ENCODE results near the gene MRPS24. TPM values are rescaled to one million over a fixed set of nuclear protein-coding genes. Genes with fewer than 3 reads are reported as not detected.
A peak's percentile ranks its signal among the peaks of the same experiment; 100 is the strongest.

The MRPS24 gene
- 10 to 100 TPM; 53.6 to 55.4 TPM for total RNA-seq
- 100 to 1,000 TPM; 112 TPM for polyA plus RNA-seq
- long read RNA-seq, donor 1, transcript MRPS24-204 (4 exons, 729 nt): minor isoform, 10 of 39 reads
- long read RNA-seq, donor 1, transcript MRPS24-201 (4 exons, 707 nt): major isoform, 21 of 39 reads
- long read RNA-seq, donor 1, partial matches to known transcripts: 3 of 39 reads
- long read RNA-seq, donor 1, other reads (novel, unspliced or antisense): 0 of 39 reads
- long read RNA-seq, donor 2, transcript MRPS24-201 (4 exons, 707 nt): major isoform, 15 of 17 reads
- long read RNA-seq, donor 2, partial matches to known transcripts: 0 of 17 reads
- long read RNA-seq, donor 2, other reads (novel, unspliced or antisense): 0 of 17 reads

- intact Hi-C loops (cut with DNase I): loop anchor here in 1 of 2 donors (2.0 to 5.0 kb wide), 2 partner anchors 33 to 58 kb away; partner anchors contain the start of gene UBE2D4
- Histone ChIP-seq H3K4me1 (ENCODE audit: control insufficient read depth in 1 of 2, insufficient read depth in 2 of 2, low read length in 2 of 2) (no peaks in the 10 kb centered on the region), H3K27me3 (ENCODE audit: control insufficient read depth in 1 of 2, insufficient read depth in 2 of 2, low read length in 1 of 2) (no peaks in the 10 kb centered on the region), H3K27ac (ENCODE audit: low read depth in 1 of 2, low read length in 2 of 2) (peak within 1 kb of the TSS; percentile 76 to 88), H3K36me3 (ENCODE audit: control insufficient read depth in 1 of 2, insufficient read depth in 2 of 2, low read length in 1 of 2) (peaks cover 0 to 4% of the 10 kb centered on the region in 2 donors), H3K4me3 (ENCODE audit: low read length in 2 of 2) (peak within 1 kb of the TSS; percentile 87 to 89), H3K9me3 (ENCODE audit: control insufficient read depth, low read length) (no peaks in the 10 kb centered on the region)
- WGBS, 2 donors: 0 to 1% methylated on average over 79 to 81 of the region's 81 CpGs
- DNase-seq (peak; percentile 96 to 98), ATAC-seq (ENCODE audit: low FRiP score) (peak; percentile 98)
Observed at GRCh38 chr7:43869006-43869866, at the start of gene MRPS24. Gene MRPS24 (minus strand): TSS chr7:43869517. CDS start chr7:43869495, 22 bp downstream.

GRCh38 chr7:43915907-43916306, 46.6 kb upstream of the MRPS24 start:
- intact Hi-C loops (cut with DNase I): no loop called here

GRCh38 chr7:43914795-43915194, 45.5 kb upstream of the MRPS24 start:
- Histone ChIP-seq H3K27ac (ENCODE audit: low read depth in 1 of 2, low read length in 2 of 2) (no peak overlapping the region), H3K36me3 (ENCODE audit: control insufficient read depth in 1 of 2, insufficient read depth in 2 of 2, low read length in 1 of 2) (no peaks in the 10 kb centered on the region), H3K9me3 (ENCODE audit: control insufficient read depth, low read length) (no peaks in the 10 kb centered on the region), H3K4me1 (ENCODE audit: control insufficient read depth in 1 of 2, insufficient read depth in 2 of 2, low read length in 2 of 2) (no peaks in the 10 kb centered on the region), H3K4me3 (ENCODE audit: low read length in 2 of 2) (no peak overlapping the region), H3K27me3 (ENCODE audit: control insufficient read depth in 1 of 2, insufficient read depth in 2 of 2, low read length in 1 of 2) (no peaks in the 10 kb centered on the region)
- 86 to 88% methylated on average over 5 of the region's 5 CpGs for WGBS, 2 donors
- DNase-seq: no peak
- intact Hi-C loops (cut with DNase I): no loop called here
- no peak for ATAC-seq (ENCODE audit: low FRiP score)

More at GRCh38 chr7:43915907-43916306, 46.6 kb upstream of the MRPS24 start:
- no peak for DNase-seq
- Histone ChIP-seq H3K4me1 (ENCODE audit: control insufficient read depth in 1 of 2, insufficient read depth in 2 of 2, low read length in 2 of 2) (no peaks in the 10 kb centered on the region), H3K36me3 (ENCODE audit: control insufficient read depth in 1 of 2, insufficient read depth in 2 of 2, low read length in 1 of 2) (no peaks in the 10 kb centered on the region), H3K4me3 (ENCODE audit: low read length in 2 of 2) (no peak overlapping the region), H3K27me3 (ENCODE audit: control insufficient read depth in 1 of 2, insufficient read depth in 2 of 2, low read length in 1 of 2) (no peaks in the 10 kb centered on the region), H3K9me3 (ENCODE audit: control insufficient read depth, low read length) (no peaks in the 10 kb centered on the region), H3K27ac (ENCODE audit: low read depth in 1 of 2, low read length in 2 of 2) (no peak overlapping the region)
- no peak for ATAC-seq (ENCODE audit: low FRiP score)
- 93 to 95% methylated on average over 5 of the region's 5 CpGs for WGBS, 2 donors

DNA sequence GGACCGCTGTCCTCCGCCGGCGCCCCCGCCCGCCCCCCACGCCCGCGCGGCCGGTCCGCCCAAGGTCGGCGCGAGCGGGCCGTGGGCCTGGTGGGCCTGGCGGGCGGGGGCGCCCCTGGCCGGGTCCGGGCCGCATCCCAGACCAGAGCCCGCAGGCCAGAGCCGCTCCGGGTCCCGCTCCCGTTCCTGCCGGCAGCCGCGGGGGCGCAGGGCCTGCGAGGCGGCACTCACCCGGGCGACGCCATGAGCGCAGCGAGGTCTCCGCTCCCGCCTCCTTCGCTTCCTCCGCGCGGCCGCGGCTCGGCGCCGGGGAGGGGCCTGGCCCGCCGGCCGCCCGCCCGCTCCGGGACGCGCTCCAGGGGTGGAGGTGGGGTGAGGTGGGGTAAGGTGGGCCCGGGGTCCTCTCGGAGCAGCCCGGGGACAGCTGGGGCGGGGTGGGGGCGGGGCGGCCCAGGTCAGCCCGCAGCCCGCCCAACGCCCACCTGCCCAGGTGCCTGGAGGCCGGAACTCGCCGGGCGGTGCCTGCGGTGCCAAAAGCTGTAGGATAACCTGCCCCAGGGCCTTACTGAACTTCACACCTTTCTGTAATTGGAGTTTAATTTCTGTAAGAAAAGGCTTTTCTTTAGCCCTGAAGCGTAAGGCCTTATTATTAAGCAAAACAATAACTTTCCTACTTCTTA, 37.2 kb upstream of the MRPS24 start, which contains the start of gene URGCP:
Gene URGCP (minus strand): TSS at position 266 of the 680 bp plus-strand sequence. CDS start 21 bp downstream, at position 245.
- peak; percentile 68 to 88 for DNase-seq
- WGBS, 2 donors: 0% methylated on average over 11 to 73 of the region's 73 CpGs
- H3K4me3 ChIP-seq (ENCODE audit: low read length in 2 of 2): peak within 1 kb of the TSS; percentile 96 to 99
- H3K9me3 ChIP-seq (ENCODE audit: control insufficient read depth, low read length): no peaks in the 10 kb centered on the region
- peak; percentile 70 for ATAC-seq (ENCODE audit: low FRiP score)
- H3K27me3 ChIP-seq (ENCODE audit: control insufficient read depth in 1 of 2, insufficient read depth in 2 of 2, low read length in 1 of 2): no peaks in the 10 kb centered on the region
- H3K4me1 ChIP-seq (ENCODE audit: control insufficient read depth in 1 of 2, insufficient read depth in 2 of 2, low read length in 2 of 2): no peaks in the 10 kb centered on the region
- intact Hi-C loops (cut with DNase I): no loop called here
- H3K36me3 ChIP-seq (ENCODE audit: control insufficient read depth in 1 of 2, insufficient read depth in 2 of 2, low read length in 1 of 2): no peaks in the 10 kb centered on the region
- peak within 1 kb of the TSS; percentile 91 to 97 for H3K27ac ChIP-seq (ENCODE audit: low read depth in 1 of 2, low read length in 2 of 2)

- peak overlapping the region; percentile 91 to 97 for H3K27ac ChIP-seq (ENCODE audit: low read depth in 1 of 2, low read length in 2 of 2)
- H3K9me3 ChIP-seq (ENCODE audit: control insufficient read depth, low read length): no peaks in the 10 kb centered on the region
- H3K4me1 ChIP-seq (ENCODE audit: control insufficient read depth in 1 of 2, insufficient read depth in 2 of 2, low read length in 2 of 2): no peaks in the 10 kb centered on the region
- WGBS, 2 donors: 0 to 1% methylated on average over 40 to 43 of the region's 43 CpGs
- no peaks in the 10 kb centered on the region for H3K27me3 ChIP-seq (ENCODE audit: control insufficient read depth in 1 of 2, insufficient read depth in 2 of 2, low read length in 1 of 2)
- DNase-seq: peak in 1 of 2 donors; percentile 76
- H3K36me3 ChIP-seq (ENCODE audit: control insufficient read depth in 1 of 2, insufficient read depth in 2 of 2, low read length in 1 of 2): no peaks in the 10 kb centered on the region
- H3K4me3 ChIP-seq (ENCODE audit: low read length in 2 of 2): peak overlapping the region; percentile 96 to 99
- intact Hi-C loops (cut with DNase I): no loop called here
- peak; percentile 10 for ATAC-seq (ENCODE audit: low FRiP score)
Observed at GRCh38 chr7:43905956-43906330, 36.6 kb upstream of the MRPS24 start.

DNA sequence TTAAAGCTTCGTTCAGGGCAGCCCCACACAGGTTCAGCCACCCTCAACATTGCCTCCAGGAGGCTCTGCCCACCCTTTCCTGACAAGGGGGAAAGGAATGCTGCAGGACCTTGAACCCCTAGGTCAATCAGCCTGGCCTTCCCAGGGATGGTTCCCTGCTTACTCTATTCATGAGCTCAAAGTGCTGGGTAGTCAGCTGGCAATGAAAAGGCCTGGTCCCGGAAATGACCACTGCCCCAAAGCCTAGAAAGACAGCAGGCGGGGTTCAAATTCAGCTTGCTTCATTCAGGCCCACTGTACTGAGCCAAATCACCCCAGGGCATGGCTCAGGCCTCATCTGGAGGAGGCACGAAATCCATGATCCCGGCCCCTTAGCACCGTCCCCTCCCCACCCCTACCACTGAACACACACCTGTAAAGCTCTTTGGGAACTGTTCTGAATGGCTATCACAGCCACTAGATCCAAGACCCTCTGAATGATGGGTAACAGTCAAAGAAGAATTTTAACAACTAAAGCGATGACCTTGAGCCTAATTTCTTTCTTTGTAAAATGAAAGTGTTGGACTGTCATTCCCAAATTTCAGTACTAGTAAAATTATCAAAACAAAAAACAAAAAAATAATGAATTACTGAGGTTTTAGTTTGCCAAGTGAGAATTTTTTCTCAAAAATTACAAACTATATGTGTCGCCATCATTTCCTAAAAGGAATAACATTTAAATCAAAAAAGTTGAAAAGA, 36.1 kb upstream of the MRPS24 start:
- Histone ChIP-seq H3K36me3 (ENCODE audit: control insufficient read depth in 1 of 2, insufficient read depth in 2 of 2, low read length in 1 of 2) (no peaks in the 10 kb centered on the region), H3K9me3 (ENCODE audit: control insufficient read depth, low read length) (no peaks in the 10 kb centered on the region), H3K4me3 (ENCODE audit: low read length in 2 of 2) (peak overlapping the region; percentile 96 to 99), H3K27ac (ENCODE audit: low read depth in 1 of 2, low read length in 2 of 2) (peak overlapping the region; percentile 4 to 91), H3K4me1 (ENCODE audit: control insufficient read depth in 1 of 2, insufficient read depth in 2 of 2, low read length in 2 of 2) (no peaks in the 10 kb centered on the region), H3K27me3 (ENCODE audit: control insufficient read depth in 1 of 2, insufficient read depth in 2 of 2, low read length in 1 of 2) (no peaks in the 10 kb centered on the region)
- intact Hi-C loops (cut with DNase I): no loop called here
- DNase-seq (no peak), ATAC-seq (ENCODE audit: low FRiP score) (peak; percentile 56)
- WGBS, 2 donors: 36 to 42% methylated on average over 8 of the region's 8 CpGs

DNA sequence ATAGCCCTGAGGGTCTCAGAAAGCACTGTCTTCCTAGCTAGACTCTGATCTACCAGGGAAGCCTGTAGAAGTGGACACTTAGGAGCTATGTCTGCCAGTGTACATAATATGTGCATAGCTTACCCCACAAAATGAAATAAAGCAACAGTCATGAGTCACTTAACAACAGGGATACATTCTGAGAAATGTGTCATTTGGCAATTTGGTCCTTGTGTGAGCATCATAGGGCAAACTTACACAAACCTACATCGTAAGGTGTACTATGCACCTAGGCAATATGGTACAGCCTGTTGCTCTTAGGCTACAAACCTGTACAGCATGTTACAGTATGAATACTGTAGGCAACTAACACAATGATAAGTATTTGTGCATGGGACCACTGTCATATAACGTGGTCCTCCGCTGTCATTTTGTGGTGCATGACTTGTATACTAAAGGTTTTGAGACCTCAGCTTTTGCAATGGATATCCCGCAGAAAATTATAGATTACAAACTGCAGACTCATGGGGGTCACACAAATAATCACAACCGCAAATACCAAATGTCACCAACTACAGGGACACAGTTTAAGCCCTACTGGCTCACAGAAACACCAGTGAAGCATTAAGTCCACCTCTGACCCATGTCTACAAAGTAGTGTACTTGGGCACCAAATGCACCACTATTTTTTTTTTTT, 35.4 kb upstream of the MRPS24 start:
- H3K4me3 ChIP-seq (ENCODE audit: low read length in 2 of 2): peak overlapping the region in 1 of 2 donors; percentile 96
- 93 to 94% methylated on average over 5 of the region's 5 CpGs for WGBS, 2 donors

More for the DNA sequence above, 35.4 kb upstream of the MRPS24 start:
- no peaks in the 10 kb centered on the region for H3K9me3 ChIP-seq (ENCODE audit: control insufficient read depth, low read length)
- no peaks in the 10 kb centered on the region for H3K4me1 ChIP-seq (ENCODE audit: control insufficient read depth in 1 of 2, insufficient read depth in 2 of 2, low read length in 2 of 2)
- DNase-seq: no peak
- H3K27ac ChIP-seq (ENCODE audit: low read depth in 1 of 2, low read length in 2 of 2): no peak overlapping the region
- H3K27me3 ChIP-seq (ENCODE audit: control insufficient read depth in 1 of 2, insufficient read depth in 2 of 2, low read length in 1 of 2): no peaks in the 10 kb centered on the region
- H3K36me3 ChIP-seq (ENCODE audit: control insufficient read depth in 1 of 2, insufficient read depth in 2 of 2, low read length in 1 of 2): no peaks in the 10 kb centered on the region
- intact Hi-C loops (cut with DNase I): loop anchor here in 1 of 2 donors (5.0 kb wide), 1 partner anchor 37 kb away; the partner anchor contains the start of gene MRPS24
- ATAC-seq (ENCODE audit: low FRiP score): no peak

All from aorta (tissue), 5 donors.